HG02678 (cell line): ENCODE results near the gene TNNT2.

Experiments
- ATAC-seq: cut with Tn5 transposase; IDR thresholded peaks from one replicate; pipeline ENCODE4 v1.9.1; 2021; ENCODE audit warnings: mild to moderate bottlenecking, moderate library complexity; ENCODE audit not compliant: unreplicated experiment

The TNNT2 gene

GRCh38 chr1:201379733-201380242 is 2.3 kb upstream of the TNNT2 start:
- ATAC-seq: no peak

GRCh38 chr1:201378804-201379203 is 1.3 kb upstream of the TNNT2 start:
- no peak for ATAC-seq

GRCh38 chr1:201376464-201377374 is 761 bp downstream of the TNNT2 start:
- ATAC-seq: no peak

GRCh38 chr1:201376107-201376463 is 1.4 kb downstream of the TNNT2 start:
- no peak for ATAC-seq

- ATAC-seq: no peak
Measured at GRCh38 chr1:201375169-201375568, 2.3 kb downstream of the TNNT2 start.

- ATAC-seq: no peak
Measured at GRCh38 chr1:201374364-201374763, 3.1 kb downstream of the TNNT2 start.

- ATAC-seq: no peak
Measured at GRCh38 chr1:201371792-201372191, 5.7 kb downstream of the TNNT2 start.

GRCh38 chr1:201371276-201371675 is 6.2 kb downstream of the TNNT2 start:
- ATAC-seq: no peak

- no peak for ATAC-seq
Measured at GRCh38 chr1:201370500-201370899, 7.0 kb downstream of the TNNT2 start.

- no peak for ATAC-seq
Measured at GRCh38 chr1:201369209-201369608, 8.3 kb downstream of the TNNT2 start.

GRCh38 chr1:201366696-201367095 is 10.8 kb downstream of the TNNT2 start:
- ATAC-seq: no peak

GRCh38 chr1:201365251-201365650 is 12.2 kb downstream of the TNNT2 start:
- no peak for ATAC-seq

GRCh38 chr1:201364808-201365105 is 12.7 kb downstream of the TNNT2 start:
- ATAC-seq: no peak

GRCh38 chr1:201363467-201363866 is 14.0 kb downstream of the TNNT2 start:
- no peak for ATAC-seq

- no peak for ATAC-seq
Measured at GRCh38 chr1:201362906-201363305, 14.6 kb downstream of the TNNT2 start.

GRCh38 chr1:201361652-201362504 is 15.6 kb downstream of the TNNT2 start:
- no peak for ATAC-seq

GRCh38 chr1:201360901-201361651 is 16.4 kb downstream of the TNNT2 start:
- no peak for ATAC-seq

GRCh38 chr1:201360486-201360885 is 17.0 kb downstream of the TNNT2 start:
- no peak for ATAC-seq

GRCh38 chr1:201359873-201360210 is 17.6 kb downstream of the TNNT2 start:
- ATAC-seq: no peak

GRCh38 chr1:201359031-201359872 is 18.2 kb downstream of the TNNT2 start:
- no peak for ATAC-seq
